ENCODE data around the gene PGC.

DNA sequence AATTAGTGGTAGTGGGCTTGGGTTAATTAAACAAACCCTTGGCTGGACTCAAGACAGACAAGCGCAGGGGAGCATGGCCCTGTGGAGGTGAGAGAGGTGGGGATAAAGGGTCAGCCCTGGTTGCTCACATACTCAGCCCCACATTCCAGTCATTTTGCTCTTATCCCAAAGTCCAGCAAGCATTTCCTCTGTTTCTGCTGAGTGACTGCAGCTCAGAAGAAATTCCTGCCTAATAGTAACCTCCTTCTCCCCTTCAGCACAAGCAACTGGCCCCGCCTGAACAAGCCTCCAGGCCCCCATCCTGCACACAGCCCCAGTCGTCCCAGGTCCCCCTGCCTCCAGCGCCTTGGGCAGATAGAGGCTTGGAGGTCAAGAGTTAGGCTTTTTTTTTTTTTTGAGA is 8.2 kb downstream of the PGC start:
- TF ChIP-seq, protein P1, sequence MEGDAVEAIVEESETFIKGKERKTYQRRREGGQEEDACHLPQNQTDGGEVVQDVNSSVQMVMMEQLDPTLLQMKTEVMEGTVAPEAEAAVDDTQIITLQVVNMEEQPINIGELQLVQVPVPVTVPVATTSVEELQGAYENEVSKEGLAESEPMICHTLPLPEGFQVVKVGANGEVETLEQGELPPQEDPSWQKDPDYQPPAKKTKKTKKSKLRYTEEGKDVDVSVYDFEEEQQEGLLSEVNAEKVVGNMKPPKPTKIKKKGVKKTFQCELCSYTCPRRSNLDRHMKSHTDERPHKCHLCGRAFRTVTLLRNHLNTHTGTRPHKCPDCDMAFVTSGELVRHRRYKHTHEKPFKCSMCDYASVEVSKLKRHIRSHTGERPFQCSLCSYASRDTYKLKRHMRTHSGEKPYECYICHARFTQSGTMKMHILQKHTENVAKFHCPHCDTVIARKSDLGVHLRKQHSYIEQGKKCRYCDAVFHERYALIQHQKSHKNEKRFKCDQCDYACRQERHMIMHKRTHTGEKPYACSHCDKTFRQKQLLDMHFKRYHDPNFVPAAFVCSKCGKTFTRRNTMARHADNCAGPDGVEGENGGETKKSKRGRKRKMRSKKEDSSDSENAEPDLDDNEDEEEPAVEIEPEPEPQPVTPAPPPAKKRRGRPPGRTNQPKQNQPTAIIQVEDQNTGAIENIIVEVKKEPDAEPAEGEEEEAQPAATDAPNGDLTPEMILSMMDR (conservative IDR thresholded peaks at IDR 0.05) = no peak
- no peak for TF ChIP-seq ZFX (IDR thresholded peaks at IDR 0.05)
